Sigmoid colon (tissue), 7 donors: ENCODE data around the gene QSOX1. TPM values are rescaled to one million over a fixed set of nuclear protein-coding genes. Genes with fewer than 3 reads are reported as not detected.
"Not testable (repeated sequence)": the region's sequence is repeated elsewhere in the genome, so short reads cannot be mapped to it uniquely, and the experiment has no call there.

Experiments used
- DNase-seq: peaks from one replicate; pipeline ENCODE4 v3.0.0-alpha.2; 2019
- H3K27ac ChIP-seq, 4 donors: fragments of 200-600 bp; sonication (generic); one replicate each; pipeline ENCODE4 v1.5.1; 2016 to 2019; ENCODE audit warnings: mild to moderate bottlenecking in 1 of 4
- H3K27me3 ChIP-seq, 3 donors: fragments of 200-600 bp; sonication (generic); one replicate each; pipeline ENCODE4 v1.5.1; 2019; ENCODE audit warnings: mild to moderate bottlenecking in 1 of 3
- H3K36me3 ChIP-seq, 4 donors: fragments of 200-600 bp; sonication (generic); one replicate each; pipeline ENCODE4 v1.5.1; 2016 to 2019
- H3K4me1 ChIP-seq, 4 donors: fragments of 200-600 bp; sonication (generic); one replicate each; pipeline ENCODE4 v1.5.1; 2017 to 2019
- H3K4me3 ChIP-seq, 4 donors: fragments of 200-600 bp; sonication (generic); one replicate each; pipeline ENCODE4 v1.5.1; 2017 to 2019; ENCODE audit warnings: mild to moderate bottlenecking in 2 of 4, moderate library complexity in 1 of 4
- H3K9me3 ChIP-seq, 4 donors: fragments of 200-600 bp in 3 of 4; sonication (generic) in 3 of 4; one replicate each; pipeline versions ENCODE4 v1.5.1 to v1.6.1; 2013 to 2019
- CTCF ChIP-seq, 4 experiments: fragments of 450-650 bp in 3 of 4; fragments of 200-600 bp in 1 of 4; IDR thresholded peaks; one replicate each; pipeline ENCODE4 v1.5.1; 2016 to 2019; ENCODE audit warnings: antibody characterized with exemption in 4 of 4, mild to moderate bottlenecking in 3 of 4, moderate library complexity in 2 of 4
- EP300 ChIP-seq, 4 donors: sonication (generic); formaldehyde crosslinking; IDR thresholded peaks; one replicate each; pipeline ENCODE4 v1.6.1; 2017; ENCODE audit warnings: antibody characterized with exemption in 4 of 4
- POLR2A ChIP-seq, 2 donors: fragments of 450-650 bp; IDR thresholded peaks; one replicate each; pipeline ENCODE4 v1.6.1; 2016; ENCODE audit warnings: antibody characterized with exemption in 2 of 2, mild to moderate bottlenecking in 2 of 2, moderate library complexity in 2 of 2
- POLR2AphosphoS5 ChIP-seq, 4 donors: sonication (generic); formaldehyde crosslinking; IDR thresholded peaks; one replicate each; pipeline ENCODE4 v1.6.1; 2017; ENCODE audit warnings: antibody characterized with exemption in 4 of 4
- WGBS, 2 donors: extraction: QIAGEN DNeasy Blood & Tissue Kit; methylation state at CpG; one replicate each; pipeline ENCODE4 v1.1.7; 2013; 5-methylcytosine and 5-hydroxymethylcytosine counted together
- intact Hi-C: fragments of 100-400 bp; cut with DNase I; formaldehyde crosslinking; loops from one replicate; pipeline ENCODE4 v1.15.1; 2023
- polyA plus RNA-seq, 3 donors: library from polyadenylated mRNA; stranded (reverse); fragments of 200-250 nt; gene quantifications; one replicate each; pipeline ENCODE4 v1.2.3, GENCODE V29; 2013
- total RNA-seq, 4 donors: library from RNA; depleted of rRNA; stranded (reverse); fragments of >200 nt; gene quantifications; one replicate each; pipeline ENCODE4 v1.1.0, GENCODE V29; 2016
- donor health status: healthy with polysubstance abuse.
- donor health status: Bipolar disorder and iron deficiency.
- donor health status: healthy.

QSOX1 gene
- total and polyA plus RNA-seq, 7 donors, result 26.4 to 175 (median 71.9) TPM

- intact Hi-C loops, result no loop called here
These were observed 23.2 kb upstream of the QSOX1 start for GRCh38 chr1:180131510-180131909.

GRCh38 chr1:180133193-180133592 lies 21.5 kb upstream of the QSOX1 start:
- WGBS, 2 donors, result 37 to 78% methylated on average over 1 of the region's 1 CpG

More at GRCh38 chr1:180131510-180131909, 23.2 kb upstream of the QSOX1 start:
- H3K4me1 ChIP-seq, result no peaks in the 10 kb centered on the region
- no peaks in the 10 kb centered on the region for H3K27me3 ChIP-seq
- DNase-seq, result no peak
- no peak for TF ChIP-seq POLR2A (IDR thresholded peaks at IDR 0.05)
- no peak for TF ChIP-seq CTCF (IDR thresholded peaks at IDR 0.05)
- 64 to 68% methylated on average over 5 of the region's 5 CpGs for WGBS, 2 donors
- H3K36me3 ChIP-seq, result no peaks in the 10 kb centered on the region
- no peak overlapping the region for H3K27ac ChIP-seq
- H3K9me3 ChIP-seq, result no peaks in the 10 kb centered on the region
- no peak overlapping the region for H3K4me3 ChIP-seq

GRCh38 chr1:180133688-180134087 lies 21.0 kb upstream of the QSOX1 start:
- H3K27ac ChIP-seq, intact Hi-C loops, H3K4me3 ChIP-seq, DNase-seq, H3K36me3 ChIP-seq, H3K4me1 ChIP-seq, H3K27me3 ChIP-seq, H3K9me3 ChIP-seq: not testable (repeated sequence)
- WGBS, 2 donors, result 84 to 90% methylated on average over 9 of the region's 9 CpGs

More at GRCh38 chr1:180133193-180133592, 21.5 kb upstream of the QSOX1 start:
- no peaks in the 10 kb centered on the region for H3K4me1 ChIP-seq
- TF ChIP-seq CTCF (IDR thresholded peaks at IDR 0.05), result no peak
- TF ChIP-seq POLR2A (IDR thresholded peaks at IDR 0.05), result no peak
- H3K9me3 ChIP-seq, result no peaks in the 10 kb centered on the region
- H3K27me3 ChIP-seq, result no peaks in the 10 kb centered on the region
- intact Hi-C loops, result no loop called here
- no peaks in the 10 kb centered on the region for H3K36me3 ChIP-seq
- H3K27ac ChIP-seq, result no peak overlapping the region
- H3K4me3 ChIP-seq, result no peak overlapping the region
- no peak for DNase-seq

GRCh38 chr1:180135535-180135934 lies 19.1 kb upstream of the QSOX1 start:
- Histone ChIP-seq H3K27ac (no peak overlapping the region), H3K4me3 (no peak overlapping the region), H3K27me3 (no peaks in the 10 kb centered on the region), H3K36me3 (no peaks in the 10 kb centered on the region), H3K9me3 (no peaks in the 10 kb centered on the region), H3K4me1 (no peaks in the 10 kb centered on the region)
- TF ChIP-seq POLR2AphosphoS5 (IDR thresholded peaks at IDR 0.05), result no peak
- TF ChIP-seq EP300 (IDR thresholded peaks at IDR 0.05), result no peak
- TF ChIP-seq POLR2A (IDR thresholded peaks at IDR 0.05), result no peak
- no peak for TF ChIP-seq CTCF (IDR thresholded peaks at IDR 0.05)
- intact Hi-C loops, result no loop called here
- DNase-seq, result no peak
- WGBS, 2 donors, result 21 to 41% methylated on average over 1 of the region's 1 CpG

GRCh38 chr1:180136331-180136967 lies 18.2 kb upstream of the QSOX1 start:
- TF ChIP-seq EP300 (IDR thresholded peaks at IDR 0.05) (no peak), CTCF (IDR thresholded peaks at IDR 0.05) (no peak), POLR2AphosphoS5 (IDR thresholded peaks at IDR 0.05) (no peak), POLR2A (IDR thresholded peaks at IDR 0.05) (no peak)
- DNase-seq, result no peak
- Histone ChIP-seq H3K27ac (no peak overlapping the region), H3K4me3 (no peak overlapping the region), H3K9me3 (no peaks in the 10 kb centered on the region), H3K36me3 (no peaks in the 10 kb centered on the region), H3K27me3 (no peaks in the 10 kb centered on the region), H3K4me1 (no peaks in the 10 kb centered on the region)
- WGBS, 2 donors, result 54 to 71% methylated on average over 4 of the region's 4 CpGs
- intact Hi-C loops, result no loop called here
